H4 (cell line): ENCODE data around the gene ZNF483. TPM values are rescaled to one million over a fixed set of nuclear protein-coding genes. Genes with fewer than 3 reads are reported as not detected.
"Not testable (repeated sequence)": the region's sequence is repeated elsewhere in the genome, so short reads cannot be mapped to it uniquely, and the experiment has no call there.

Source experiments
- DNase-seq: peaks from one replicate; pipeline ENCODE4 v3.0.0-alpha.2; 2015; ENCODE audit warnings: low spot score
- total RNA-seq: library from RNA; depleted of rRNA; stranded (reverse); fragments of >200 nt; shearing (Covaris generic); gene quantifications from 2 replicates; pipeline ENCODE4 v1.2.3, GENCODE V29; 2014

ZNF483 gene
- total RNA-seq, 1 experiment from 2014 or later, result 0.21 TPM

- DNase-seq, result no peak
These were observed 17.7 kb downstream of the ZNF483 start for GRCh38 chr9:111542497-111543254.

- DNase-seq, result no peak
These were observed 23.6 kb downstream of the ZNF483 start for GRCh38 chr9:111548623-111549022.

DNA sequence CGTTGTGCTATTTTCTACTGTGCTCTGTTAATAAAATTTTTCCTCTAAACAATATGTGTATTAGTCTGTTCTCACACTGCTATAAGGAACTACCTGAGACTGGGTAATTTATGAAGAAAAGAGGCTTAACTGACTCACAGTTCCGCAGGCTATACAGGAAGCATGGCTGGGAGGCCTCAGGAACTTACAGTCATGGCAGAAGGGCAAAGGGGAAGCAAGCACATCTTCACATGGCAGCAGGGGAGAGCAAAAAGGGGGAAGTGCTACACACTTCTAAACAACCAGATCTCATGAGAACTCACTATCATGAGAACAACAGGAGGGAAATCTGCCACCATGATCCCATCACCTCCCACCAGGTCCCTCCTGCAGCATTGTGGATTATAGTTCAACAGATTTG is 30.4 kb downstream of the ZNF483 start:
- DNase-seq, result not testable (repeated sequence)

DNA sequence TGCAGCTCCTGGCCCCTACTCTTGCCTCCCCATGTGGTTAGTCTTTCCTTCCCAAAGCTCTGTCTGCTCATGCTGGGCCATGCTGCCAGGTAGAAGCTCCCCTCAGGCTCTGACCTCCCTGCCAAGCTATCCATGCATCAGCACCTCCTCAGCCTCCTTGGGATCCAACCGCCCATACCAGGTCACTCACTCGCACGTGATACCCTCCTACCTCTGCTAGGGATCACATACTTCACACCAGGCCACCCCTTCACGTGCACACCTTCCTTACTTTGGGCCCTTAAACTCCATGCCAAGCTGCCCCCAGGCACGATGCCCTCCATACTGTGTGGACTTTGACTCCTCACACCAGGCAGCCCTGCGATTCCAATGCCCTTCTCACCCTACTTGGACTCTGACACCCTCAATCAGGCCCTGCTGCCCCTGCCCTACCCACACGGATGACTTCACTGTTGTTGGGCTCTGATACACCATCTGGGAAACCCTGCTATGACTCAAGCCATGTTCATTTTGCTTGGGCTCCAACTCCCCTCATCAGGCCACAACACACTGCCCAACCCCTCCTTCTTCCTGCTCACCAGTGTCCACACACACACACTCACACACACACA is 34.1 kb downstream of the ZNF483 start:
- peak; percentile 37 for DNase-seq

- no peak for DNase-seq
These were observed 36.3 kb downstream of the ZNF483 start for GRCh38 chr9:111561165-111561719.

DNA sequence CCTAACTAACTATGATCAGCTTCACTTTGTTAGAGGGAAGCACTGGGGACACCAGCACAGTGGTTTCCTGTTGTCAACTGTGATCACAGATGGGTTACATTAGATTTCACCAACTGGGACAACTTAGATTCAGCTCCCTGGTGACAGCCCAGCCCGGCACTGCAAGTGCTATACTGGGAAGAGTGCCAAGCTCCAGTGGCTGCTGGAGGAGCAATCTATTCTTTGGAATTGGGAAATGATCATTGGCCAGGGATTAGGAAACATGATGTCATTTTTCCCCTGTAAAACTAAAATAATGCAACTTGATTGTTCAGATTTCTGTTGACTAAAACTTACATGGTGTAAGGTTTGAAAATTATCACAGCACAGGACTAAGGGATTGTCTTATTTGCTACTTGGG is 41.3 kb downstream of the ZNF483 start:
- DNase-seq, result no peak

DNA sequence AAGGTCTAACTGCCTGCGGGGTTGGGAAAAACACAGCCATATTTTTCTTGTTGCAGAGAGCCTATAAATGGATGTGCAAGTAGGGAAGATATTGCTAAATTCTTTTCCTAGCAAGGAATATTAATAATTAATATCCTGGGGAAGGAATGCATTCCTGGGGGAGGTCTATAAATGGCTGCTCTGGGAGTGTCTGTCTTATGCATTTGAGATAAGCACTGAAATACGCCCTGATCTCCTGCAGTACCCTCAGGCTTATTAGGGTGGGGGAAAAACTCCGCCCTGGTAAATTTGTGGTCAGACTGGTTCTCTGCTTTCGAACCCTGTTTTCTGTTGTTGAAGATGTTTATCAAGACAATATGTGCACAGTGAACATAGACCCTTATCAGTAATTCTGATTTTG is 43.1 kb downstream of the ZNF483 start:
- not testable (repeated sequence) for DNase-seq

GRCh38 chr9:111572950-111573604 is 48.1 kb downstream of the ZNF483 start:
- peak; percentile 91 for DNase-seq

DNA sequence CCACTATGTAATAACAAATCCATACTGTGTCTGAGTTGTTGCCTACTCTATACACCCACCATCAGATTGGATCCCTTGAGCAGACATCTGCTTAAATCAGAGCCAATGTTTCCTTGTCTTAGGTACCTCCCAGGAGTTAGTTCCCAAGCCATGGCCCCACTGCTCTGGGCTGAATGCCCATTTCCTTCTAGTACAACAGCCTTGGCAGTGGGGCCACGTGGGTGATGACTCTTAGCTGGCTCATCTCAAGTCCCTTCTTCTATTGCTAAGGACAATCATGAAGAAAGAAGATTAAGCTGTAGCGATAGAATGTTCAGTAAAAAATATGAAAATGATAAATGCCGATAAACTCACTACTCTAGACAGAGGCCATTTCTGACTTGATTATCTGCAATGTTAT is 57.9 kb downstream of the ZNF483 start:
- DNase-seq, result no peak

DNA sequence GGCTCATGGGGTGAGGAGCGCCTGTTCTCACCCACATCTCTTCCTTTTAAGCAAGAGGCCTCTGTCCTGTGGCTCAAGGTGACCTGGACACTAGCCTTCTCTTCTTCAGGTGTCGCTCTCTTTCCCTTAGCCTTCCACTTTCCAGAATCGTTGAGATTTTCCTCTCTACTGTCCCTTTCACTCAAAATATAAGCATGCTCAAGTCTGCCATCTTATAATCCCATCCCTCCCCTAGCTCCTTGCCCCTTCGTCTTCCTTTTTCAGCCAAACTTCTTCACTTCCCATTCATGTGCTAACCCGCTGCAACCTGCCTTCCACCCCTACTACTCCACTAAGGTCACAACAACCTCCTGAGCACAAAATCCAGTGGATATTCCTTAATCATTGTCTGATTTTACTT is 61.4 kb downstream of the ZNF483 start:
- DNase-seq, result no peak

GRCh38 chr9:111588846-111589245 is 63.9 kb downstream of the ZNF483 start:
- no peak for DNase-seq

DNA sequence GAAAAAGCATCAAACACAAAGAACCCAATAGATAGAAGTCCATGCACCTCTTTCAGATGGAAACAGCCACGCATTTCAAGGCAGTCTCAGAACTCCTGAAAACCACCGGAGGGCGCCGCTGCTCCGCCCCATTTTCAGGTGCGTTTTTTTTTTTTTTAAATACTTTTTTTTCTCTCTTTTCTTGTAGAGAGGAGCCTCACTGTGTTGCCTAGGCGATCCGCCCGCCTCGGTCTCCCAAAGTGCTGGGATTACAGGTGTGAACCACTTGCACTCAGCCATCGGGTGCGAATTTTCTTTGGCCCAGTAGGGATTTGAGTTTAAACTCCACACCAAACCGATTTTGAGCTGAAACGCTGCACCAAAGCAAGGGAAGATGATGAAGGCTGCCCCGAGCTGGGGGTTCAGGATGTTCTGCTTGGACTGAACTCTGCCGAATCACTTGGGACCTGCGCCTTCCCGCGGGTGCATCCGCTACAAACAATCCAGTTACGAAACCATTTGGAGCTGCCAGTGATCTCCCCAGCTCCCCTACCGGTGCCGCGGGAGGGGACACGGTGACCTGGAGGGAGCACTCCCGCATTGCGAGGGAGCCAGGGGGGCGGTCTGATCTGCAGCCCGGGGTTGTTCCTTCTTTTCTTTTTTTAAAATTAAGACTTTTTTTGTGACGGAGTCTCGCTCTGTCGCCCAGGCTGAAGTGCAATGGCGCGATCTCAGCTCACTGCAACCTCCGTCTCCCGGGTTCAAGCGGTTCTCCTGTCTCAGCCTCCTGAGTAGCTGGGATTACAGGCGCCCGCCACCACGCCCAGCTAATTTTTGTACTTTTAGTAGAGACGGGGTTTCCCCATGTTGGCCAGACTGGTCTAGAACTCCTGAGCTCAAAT is 73.1 kb downstream of the ZNF483 start:
- peak; percentile 53 for DNase-seq

DNA sequence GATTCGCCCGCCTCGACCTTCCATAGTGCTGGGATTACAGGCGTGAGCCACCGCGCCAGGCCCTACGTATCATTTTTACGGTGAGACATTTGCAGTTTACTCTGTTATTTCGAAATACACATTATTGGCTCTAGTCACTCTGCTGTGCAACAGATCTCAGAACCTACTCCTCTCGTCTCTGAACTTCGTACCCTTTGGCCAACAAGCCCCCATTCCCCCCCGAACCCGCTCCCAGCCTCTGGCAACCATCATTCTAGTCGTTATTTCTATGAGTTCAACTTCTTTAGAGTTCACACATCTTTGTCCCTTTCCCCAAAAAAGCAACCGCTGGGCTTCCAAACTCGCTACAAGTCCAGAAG is 73.7 kb downstream of the ZNF483 start:
- no peak for DNase-seq

- DNase-seq, result peak; percentile 81
These were observed 74.3 kb downstream of the ZNF483 start, which contains the start of gene PTGR1 for GRCh38 chr9:111599092-111599954. PTGR1 (minus strand) TSS chr9:111599647; CDS start chr9:111597422, 2,225 bp downstream.

DNA sequence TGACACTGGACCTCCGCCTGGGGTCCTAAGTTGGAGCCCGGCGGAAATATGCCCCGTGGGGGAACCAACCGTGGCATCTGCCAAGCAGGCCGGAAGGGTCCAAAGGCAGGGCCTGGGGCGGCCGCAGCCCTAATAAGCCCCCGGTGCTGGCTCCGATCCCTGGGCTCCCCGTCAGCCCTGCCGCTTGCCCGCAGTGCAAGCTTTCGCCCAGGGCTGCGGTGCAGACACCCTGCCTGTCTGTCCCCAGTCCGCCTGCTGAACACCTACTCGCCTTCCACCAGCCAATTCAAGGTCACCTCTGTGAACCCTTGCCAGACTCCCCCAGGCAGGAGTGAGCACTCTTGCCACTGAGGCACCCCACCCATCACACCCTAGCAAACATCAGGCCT is 75.0 kb downstream of the ZNF483 start:
- no peak for DNase-seq

GRCh38 chr9:111601237-111602018 is 76.4 kb downstream of the ZNF483 start:
- DNase-seq, result peak; percentile 68

GRCh38 chr9:111603041-111603440 is 78.1 kb downstream of the ZNF483 start:
- no peak for DNase-seq

DNA sequence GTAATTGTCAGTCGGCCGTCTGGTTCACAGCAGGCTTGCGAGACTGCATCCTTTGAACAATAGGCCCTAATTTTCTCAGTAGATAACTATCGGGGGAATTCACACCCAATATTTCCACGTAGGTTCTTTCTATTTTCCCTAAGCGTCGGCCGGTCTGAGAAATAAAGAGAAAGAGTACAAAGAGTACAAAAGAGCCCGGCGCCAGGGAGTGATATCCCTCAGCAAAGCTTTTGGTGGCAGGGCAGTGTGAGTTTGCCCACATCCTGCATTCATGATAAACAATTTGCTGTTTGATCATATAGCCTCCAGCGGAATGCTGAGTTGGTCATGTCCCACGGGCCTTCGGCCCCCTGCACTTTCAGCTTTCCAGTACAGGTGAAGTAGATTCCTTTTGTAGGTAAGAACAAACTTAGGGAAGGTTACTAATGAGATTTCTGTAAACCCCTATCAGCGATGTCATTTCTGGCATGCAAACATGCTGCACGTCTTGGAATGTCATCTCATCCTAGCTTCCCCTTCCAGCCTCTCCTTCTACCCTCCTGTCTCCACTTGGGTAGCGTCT is 79.2 kb downstream of the ZNF483 start:
- no peak for DNase-seq

- no peak for DNase-seq
These were observed 80.1 kb downstream of the ZNF483 start for GRCh38 chr9:111605041-111605559.
